Right renal pelvis (tissue), 4 donors: ENCODE results near the gene LGALS16. TPM values are rescaled to one million over a fixed set of nuclear protein-coding genes. Genes with fewer than 3 reads are reported as not detected.
"Not testable (repeated sequence)": the region's sequence is repeated elsewhere in the genome, so short reads cannot be mapped to it uniquely, and the experiment has no call there.

Source experiments
- DNase-seq, 4 donors: peaks; one replicate each; pipeline ENCODE4 v3.0.0-alpha.2; 2013; ENCODE audit warnings: low read depth in 4 of 4, low spot score in 3 of 4, missing footprints in 1 of 4
- polyA plus RNA-seq, 4 donors: library from polyadenylated mRNA; unstranded; fragments of 120-200 nt; gene quantifications; one replicate each; pipeline ENCODE4 v1.2.1, GENCODE V29; 2013; ENCODE audit not compliant: insufficient read length in 4 of 4

Gene LGALS16
- polyA plus RNA-seq, 4 donors: not detected

DNA sequence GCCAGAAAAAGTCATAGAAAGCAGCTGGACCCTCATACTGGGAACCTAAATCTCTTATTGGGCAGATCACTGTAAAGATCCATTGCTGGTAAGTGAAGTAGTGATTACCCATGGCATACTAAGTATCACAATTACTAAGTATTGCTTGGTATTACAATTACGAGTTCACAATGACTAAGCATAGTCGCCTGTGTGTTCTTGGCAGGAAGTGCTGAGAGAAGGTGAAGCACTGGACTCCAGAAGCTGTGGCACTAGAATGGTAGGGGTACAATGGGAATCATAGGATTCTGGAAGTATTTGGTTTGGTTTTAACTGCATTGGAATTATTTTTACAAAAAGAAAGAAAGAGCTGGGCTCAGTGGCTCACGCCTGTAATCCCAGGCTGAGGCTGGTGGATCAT lies 20.3 kb downstream of the LGALS16 start:
- no peak for DNase-seq

DNA sequence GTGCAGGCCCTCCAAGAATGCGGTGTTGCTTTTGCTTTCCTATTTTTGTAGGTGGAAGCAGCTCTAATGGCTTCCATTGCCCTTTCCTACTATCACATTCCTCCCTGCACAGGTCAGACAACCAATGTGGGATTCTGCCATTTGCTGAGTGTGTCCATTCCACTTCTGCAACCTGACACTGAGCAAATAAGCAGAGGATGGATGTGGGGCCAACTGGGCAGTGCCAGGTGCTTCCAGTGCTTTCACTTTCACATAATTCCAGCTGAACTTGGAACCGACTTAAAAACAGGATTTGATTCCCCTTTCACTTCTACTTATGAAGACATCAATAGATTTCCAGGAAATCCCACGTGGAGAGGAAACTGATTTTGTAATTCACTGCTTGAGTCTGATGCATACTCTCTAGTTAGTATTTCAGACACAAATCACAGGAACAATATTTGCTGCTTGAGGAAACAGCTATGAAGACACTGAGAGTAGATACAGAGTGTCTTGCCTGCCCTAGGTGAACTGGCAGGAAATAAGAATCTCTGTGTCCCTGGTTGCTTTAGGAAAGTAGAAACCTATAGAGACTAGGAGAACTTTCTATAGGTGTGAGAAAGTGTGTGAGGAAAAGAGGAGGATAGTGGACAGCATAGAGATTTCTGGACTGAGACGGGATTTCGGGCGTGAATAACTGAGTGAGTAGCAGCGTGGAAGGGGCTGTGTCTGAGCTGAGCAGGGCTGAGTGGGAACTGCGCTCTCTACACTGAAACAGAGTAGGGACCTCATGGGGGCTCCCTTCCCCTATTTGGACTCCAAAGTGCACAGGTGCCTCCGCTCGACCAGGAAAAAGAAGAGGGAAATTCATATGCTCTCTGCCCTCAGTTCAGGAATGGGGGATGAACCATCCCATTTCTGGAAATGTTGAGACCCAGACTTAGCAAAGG lies 22.5 kb downstream of the LGALS16 start:
- DNase-seq: peak in 2 of 4 donors; percentile 13 to 29

DNA sequence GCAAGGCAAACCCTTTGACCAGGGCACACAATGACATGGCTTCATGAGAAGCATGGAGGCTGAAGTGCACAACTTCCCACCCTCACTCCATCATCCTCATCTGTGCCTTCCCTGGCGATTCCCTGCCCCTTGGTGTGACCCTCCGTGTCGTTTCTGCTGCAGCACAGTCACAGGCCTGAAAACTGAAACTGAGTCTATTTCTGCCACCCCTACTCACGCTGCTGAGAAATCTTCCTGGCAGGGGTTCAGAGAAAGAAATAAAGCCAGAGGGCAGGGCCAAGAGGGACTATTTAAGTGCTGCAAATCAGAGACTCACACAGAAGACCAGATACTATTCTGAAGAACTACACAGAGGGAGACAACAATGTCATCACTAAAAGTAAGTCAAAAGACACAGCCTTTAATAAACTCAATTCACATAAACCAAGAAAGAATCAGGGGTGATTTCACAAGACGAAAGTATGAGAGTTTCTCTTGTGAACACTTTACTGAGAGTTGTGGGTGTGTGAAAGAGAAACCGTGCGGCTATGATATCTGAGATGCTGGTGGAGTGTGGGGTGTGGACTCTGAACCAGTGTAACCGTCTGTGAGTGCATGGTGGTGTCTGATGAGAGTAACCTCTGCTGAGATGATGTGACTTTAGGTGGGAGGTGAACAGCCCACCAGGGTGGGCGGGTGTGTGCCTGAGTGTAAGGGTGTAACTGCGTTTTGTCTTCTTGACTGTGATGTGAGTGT lies 23.5 kb downstream of the LGALS16 start:
- no peak for DNase-seq

DNA sequence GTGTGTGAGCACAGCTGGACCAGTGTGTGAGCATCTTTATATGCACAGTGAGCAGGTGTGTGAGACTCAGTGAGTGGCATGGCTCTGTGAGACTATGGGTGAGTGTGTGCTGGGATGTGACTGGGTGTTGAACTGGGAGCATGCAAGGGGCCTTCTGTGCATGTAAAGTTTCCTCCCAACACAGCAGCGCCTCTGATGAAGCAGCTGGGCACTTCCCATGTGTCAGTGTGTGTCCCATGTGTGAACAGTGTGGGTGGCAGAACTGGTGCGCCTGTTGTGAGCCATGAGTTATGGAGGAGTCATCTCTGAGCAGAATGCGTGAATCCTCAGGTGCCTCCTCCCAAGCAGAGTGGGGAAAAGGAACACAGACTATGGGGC lies 24.1 kb downstream of the LGALS16 start:
- DNase-seq: no peak

DNA sequence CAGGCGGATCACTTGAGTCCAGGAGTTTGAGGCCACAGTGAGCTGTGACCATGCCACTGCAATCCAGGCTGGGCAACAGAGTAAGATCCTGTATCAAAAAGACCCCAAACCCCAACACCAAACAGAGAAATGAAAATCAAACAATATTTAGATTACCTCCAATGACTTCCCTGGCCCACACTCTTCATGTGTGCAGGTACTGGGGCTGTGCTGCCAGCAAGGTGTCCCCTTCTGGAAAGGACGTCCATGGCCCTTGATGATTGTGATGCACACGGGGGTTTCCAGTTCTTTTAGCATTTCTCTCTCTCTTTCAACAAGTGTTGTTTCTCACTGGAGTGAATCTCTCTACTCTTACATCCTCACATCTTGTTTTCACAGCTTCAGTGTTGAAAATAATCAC lies 24.9 kb downstream of the LGALS16 start:
- no peak for DNase-seq

DNA sequence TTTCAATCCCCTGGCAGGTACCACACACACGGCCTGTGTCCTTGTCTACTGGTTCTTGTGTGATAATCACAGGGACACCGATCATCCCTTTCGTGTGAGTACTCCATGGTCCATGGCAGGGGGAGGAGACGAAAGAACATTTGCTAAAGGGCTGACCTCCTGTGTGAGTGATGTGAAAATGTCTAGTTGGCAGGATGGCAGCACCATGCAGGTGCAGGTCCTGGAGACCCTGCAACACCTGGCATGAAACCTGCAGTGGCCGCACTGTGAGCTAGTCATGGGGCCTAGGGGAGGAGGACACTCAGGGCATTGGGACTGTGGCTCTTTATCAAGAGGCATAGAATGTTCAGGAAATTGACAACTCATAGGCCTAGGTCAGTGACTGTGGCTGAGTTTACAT lies 25.7 kb downstream of the LGALS16 start:
- no peak for DNase-seq

DNA sequence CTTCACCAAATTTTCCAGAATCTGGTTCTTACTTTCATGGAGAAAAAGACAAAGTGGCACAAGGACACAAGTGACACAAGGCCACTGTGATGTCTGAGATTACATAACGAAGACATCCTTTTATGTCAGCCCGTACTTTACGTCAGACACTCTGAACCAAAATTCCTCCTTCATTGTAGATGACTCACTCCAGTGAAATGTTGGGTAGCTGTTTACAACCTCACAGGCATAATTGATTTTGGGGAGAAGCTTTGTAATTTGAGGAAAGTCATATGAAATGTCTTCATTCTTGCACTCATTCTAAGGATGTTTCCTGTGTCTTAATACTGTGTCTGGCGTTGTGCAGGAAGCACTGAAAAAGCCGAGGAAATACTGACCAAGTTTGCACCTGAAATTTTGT lies 28.6 kb downstream of the LGALS16 start:
- DNase-seq: no peak

DNA sequence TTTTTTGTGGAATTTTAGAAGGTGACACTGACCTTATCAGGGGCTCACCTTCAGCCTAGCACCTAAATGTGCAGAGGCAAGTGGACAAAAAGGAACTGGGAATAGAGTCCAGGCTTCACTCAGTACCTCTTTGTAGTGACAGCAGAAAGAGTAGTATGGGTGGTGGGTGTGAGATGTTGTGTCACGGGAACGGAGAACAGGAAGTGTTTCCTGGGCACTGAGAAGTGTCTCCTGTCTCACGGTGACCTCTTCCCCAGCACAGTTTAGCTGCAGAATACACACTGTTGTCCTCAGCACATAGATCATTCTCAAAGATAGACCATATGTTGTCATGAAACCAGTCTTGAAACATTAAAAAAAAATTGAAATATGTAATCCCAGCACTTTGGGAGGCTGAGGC lies 31.0 kb downstream of the LGALS16 start:
- no peak for DNase-seq

DNA sequence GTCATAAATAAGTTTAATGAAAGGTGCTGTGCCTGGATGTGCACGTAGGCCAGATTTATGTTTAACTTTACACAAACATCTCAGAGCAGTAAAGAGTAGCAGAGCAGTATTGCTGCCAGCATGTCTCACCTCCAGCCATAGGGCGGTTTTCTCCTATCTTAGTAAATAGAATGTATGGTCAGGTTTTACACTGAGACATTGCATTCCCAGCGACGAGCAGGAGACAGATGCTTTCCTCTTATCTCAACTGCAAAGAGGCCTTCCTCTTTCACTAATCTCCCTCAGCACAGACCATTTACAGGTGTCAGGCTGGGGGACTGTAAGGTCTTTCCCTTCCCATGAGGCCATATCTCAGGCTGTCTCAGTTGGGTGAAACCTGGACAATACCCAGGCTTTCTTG lies 32.9 kb downstream of the LGALS16 start:
- not testable (repeated sequence) for DNase-seq

DNA sequence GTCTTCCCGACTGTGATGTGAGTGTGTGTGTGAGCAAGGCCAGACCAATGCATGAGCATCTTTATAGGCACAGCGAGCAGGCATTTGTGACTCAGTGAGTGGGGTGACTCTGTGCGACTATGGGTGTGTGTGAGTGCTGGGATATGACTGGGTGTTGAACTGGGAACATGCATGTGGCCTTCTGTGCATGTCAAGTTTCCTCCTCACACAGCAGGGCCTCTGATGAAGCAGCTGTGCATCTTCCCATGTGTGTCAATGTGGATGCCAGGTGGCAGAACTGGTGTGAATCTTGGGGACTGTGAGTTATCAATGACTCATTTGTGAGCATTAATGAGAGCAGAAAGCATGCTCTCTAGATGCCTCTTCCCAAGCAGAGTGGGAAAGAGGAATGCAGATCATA lies 36.5 kb downstream of the LGALS16 start:
- DNase-seq: no peak

DNA sequence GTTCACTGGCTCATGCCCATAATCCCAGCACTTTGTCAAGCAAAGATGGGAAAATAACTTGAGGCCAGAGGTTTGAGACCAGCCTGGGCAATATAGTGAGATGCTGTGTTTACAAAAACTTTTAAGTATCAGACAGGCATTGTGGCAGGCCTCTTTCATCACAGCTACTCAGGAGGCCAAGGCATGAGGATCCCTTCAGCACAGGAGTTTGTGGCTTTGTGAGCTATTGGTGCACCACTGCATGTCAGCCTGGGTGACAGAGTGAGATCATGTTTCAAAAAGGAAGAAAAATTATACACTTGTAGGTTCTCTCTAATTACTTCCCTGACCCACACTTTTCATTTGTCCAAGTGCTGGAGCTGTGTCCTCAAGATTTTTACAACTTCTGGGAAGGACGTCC lies 37.1 kb downstream of the LGALS16 start:
- no peak for DNase-seq

DNA sequence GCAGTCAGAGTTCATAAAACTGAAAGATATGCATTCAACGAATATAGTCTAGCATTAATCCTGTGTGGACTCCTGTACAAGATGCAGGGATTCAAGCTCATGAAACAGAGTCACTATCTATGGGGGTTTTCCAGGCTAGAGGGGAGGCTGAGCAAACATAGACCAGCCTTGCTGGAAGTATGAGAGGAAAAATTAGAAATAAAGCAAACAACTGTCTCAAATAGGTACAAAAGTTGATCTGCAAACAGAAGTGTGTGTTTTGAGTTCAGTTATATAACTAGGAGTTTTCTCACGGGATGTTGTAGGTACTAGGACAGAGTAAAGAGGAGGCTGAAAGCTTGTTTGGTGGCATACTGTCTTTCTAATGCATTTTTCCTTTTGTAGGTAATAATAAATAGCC lies 40.0 kb downstream of the LGALS16 start:
- DNase-seq: no peak

DNA sequence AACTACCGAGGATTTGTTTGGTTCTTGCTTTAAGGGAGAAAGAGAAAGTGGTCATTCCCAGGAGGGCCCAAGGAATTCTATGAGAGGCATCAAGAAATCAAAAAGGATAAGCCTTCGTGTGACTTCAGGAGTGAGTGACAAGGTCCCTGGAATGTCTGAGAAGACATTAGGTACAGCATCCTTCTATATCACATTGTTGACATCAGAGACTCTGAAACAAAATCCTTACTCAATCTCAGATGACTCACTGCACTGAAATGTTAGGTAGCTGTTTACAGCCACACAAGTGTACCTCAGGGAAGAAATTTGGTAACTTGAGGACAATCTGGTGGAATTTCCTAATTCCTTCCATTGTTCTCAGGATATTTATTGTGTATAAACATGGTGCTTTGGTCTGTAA lies 40.7 kb downstream of the LGALS16 start:
- DNase-seq: no peak

DNA sequence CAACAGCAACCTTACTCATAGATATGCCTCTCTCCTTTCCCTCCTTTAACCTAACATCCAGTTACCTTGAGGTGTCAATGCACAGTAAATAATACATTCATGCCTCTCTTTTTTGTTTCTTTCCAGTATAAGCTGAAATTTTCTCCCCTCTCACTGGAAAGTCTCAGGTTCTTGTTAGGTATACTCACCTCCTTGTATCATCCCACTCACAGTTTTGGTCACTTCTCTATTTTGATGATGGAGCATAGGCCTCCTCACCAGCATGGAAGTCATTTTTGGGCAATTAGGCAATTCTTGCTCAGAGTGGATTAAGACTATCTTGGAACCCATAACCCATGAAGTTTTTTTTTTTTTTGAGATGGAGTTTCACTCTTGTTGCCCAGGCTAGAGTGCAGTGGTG lies 42.8 kb downstream of the LGALS16 start:
- DNase-seq: no peak

DNA sequence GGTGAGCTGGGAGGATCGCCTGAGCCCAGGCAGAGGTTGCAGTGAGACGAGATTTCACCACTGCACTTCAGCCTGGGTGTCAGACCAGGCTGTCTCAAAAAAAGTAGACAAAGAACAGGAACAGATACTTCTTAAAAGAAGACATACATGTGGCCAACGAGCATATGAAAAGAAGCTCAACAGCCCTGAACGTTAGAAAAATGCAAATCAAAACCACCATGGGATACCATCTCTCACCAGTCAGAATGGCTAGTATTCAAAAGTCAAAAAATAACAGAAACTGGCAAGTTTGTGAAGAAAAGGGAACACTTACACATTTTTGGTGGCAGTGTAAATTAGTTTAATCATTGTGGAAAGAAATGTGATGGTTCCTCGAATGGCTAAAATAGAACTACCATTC lies 45.6 kb downstream of the LGALS16 start:
- DNase-seq: no peak

DNA sequence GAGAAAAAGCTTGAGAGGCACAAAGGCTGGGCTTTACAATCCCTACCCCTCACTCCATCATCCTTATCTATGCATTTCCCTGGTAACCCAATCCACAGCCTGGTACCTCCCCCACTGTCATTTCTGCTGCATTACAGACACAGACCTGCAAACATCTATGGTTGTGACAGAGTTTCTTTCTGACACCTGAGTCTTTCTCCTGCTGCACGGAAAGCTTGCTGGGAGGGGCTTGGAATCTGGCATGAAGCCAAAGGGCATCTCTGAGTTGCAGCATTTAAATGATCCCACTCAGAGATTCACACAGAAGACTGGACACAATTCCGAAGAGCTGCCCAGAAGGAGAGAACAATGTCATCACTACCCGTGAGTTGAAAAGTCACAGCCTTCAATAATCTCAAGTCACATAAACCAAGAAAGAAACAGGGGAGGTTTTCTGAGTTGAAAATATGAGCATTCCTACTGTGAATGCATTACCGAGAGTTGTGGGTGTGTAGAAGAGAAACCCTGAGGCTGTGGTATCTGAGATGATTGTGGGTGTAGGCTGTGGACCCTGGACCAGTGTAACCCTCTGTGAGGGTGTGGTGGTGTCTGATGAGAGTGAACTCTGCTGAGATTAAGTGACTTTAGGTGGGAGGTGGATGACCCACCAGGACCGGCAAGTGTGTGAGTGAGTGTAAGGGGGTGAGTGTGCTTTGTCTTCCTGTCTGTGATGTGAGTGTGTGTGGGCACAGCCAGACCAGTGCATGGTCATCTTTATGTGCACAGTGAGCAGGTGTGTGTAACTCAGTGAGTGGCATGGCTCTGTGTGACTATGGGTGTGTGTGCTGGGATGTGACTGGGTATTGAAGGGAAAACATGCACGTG lies 48.7 kb downstream of the LGALS16 start, which contains the start of gene LGALS14:
Gene LGALS14 (plus strand): TSS at position 301 of the 864 bp plus-strand sequence. CDS start 48 bp downstream, at position 349.
- peak in 1 of 4 donors; percentile 19 for DNase-seq

DNA sequence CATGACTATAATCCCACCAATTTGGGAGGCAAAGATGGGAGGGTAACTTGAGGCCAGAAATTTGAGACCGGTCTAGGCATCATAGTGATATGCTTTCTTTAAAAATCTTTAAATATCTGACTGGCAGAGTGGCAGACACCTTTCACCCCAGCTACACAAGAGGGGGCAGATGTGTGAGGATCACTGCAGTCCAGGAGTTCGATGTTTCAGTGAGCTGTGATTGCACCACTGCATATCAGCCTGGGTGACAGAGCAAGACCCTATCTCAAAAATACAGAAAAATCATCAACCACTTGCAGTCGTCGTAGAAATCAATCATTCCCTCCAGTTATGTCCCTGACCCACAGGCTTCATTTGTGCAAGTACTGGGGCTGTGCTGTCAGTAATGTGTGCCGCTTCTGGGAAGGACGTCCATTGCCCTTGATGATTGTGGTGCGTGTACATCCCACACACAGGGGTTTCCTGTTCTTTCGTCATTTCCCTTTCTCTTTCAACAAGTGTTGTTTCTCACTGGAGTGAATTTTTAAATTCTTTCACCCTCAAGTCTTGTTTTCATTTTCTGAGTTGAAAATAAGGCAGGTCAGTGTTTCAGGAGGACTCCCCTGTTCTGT lies 50.0 kb downstream of the LGALS16 start:
- DNase-seq: no peak

DNA sequence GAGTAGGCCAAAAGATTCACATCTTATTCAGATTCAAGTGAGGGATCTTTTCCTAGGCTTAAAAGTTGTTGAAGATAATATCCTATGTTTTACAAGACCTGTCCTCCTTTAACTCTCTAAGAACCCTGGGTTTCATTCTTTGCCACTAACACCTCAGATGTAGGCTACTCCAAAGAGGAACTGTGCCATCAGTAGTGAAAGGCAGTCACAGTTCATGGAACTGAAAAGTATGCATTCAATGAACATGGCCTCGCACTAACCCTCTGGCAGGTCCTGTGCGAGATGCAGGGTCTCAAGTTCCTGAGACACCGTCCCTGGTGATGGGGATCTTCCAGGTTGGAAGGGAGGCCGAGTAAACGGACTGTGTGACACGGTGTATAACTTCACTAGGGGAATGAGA lies 52.9 kb downstream of the LGALS16 start:
- no peak for DNase-seq

DNA sequence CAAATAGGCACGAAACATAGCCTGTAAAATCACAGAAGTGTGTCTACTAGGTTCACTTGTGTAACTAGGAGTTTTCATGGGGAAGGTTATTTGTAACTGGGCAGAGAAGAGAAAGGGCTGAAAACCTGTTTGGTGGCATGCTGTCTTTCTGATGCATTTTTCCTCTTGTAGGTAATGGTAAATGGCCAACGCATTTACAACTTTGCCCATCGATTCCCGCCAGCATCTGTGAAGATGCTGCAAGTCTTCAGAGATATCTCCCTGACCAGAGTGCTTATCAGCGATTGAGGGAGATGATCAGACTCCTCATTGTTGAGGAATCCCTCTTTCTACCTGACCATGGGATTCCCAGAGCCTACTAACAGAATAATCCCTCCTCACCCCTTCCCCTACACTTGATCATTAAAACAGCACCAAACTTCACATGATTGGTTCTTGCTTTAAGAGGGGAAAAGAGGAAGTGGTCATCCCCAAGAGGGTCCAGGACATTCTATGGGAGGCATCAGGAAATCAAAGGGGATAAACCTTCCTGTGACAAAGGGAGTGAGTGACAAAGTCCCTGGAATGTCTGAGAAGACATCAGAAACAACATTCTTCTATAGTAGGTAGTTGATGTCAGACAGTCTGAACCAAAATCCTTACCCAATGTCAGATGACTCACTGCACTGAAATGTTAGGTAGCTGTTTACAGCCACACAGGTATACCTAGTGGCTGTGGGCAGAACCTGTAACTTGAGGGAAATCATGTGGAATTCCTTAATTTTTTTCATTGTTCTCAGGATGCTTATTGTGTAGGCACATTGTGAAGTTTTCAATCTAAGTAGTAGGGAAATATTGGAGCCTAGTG lies 53.5 kb downstream of the LGALS16 start:
- DNase-seq: no peak
